GM12872 (cell line): ENCODE results near the gene GNG11.

Experiments used
- CTCF ChIP-seq: IDR thresholded peaks from 3 replicates; pipeline ENCODE4 v1.5.1; 2011; ENCODE audit warnings: low read depth, mild to moderate bottlenecking, low read length, moderate library complexity; ENCODE audit not compliant: insufficient read depth

GNG11 gene

GRCh38 chr7:93948106-93948505, 26.6 kb downstream of the GNG11 start:
- TF ChIP-seq CTCF = no peak

GRCh38 chr7:93948873-93949272, 27.3 kb downstream of the GNG11 start:
- TF ChIP-seq CTCF = no peak

- no peak for TF ChIP-seq CTCF
These were observed 27.9 kb downstream of the GNG11 start for GRCh38 chr7:93949423-93949822.

GRCh38 chr7:93955304-93955703, 33.8 kb downstream of the GNG11 start:
- TF ChIP-seq CTCF = no peak

GRCh38 chr7:93957767-93958166, 36.2 kb downstream of the GNG11 start:
- no peak for TF ChIP-seq CTCF

GRCh38 chr7:93958216-93958615, 36.7 kb downstream of the GNG11 start:
- no peak for TF ChIP-seq CTCF

- TF ChIP-seq CTCF = no peak
These were observed 37.1 kb downstream of the GNG11 start for GRCh38 chr7:93958651-93959050.

GRCh38 chr7:93960986-93961385, 39.5 kb downstream of the GNG11 start:
- TF ChIP-seq CTCF = no peak
